Keratinocyte (primary cell): ENCODE measurements around the gene TMEM119. TPM values are rescaled to one million over a fixed set of nuclear protein-coding genes. Genes with fewer than 3 reads are reported as not detected.

Source experiments
- DNase-seq: peaks from one replicate; pipeline ENCODE4 v3.0.0-alpha.2; 2011; ENCODE audit warnings: low read depth, missing footprints, low spot score
- FAIRE-seq: peaks from 2 replicates; lab custom pipeline; 2011; peaks lifted over from hg19 to GRCh38; lab: Jason Lieb, UNC
- H2AFZ ChIP-seq: 2 replicates; pipeline ENCODE4 v1.6.0; 2012; ENCODE audit warnings: low read length, control low read depth, inconsistent platforms; ENCODE audit not compliant: control insufficient read depth
- H3K27ac ChIP-seq: 2 replicates; pipeline ENCODE4 v1.5.1; 2011; ENCODE audit warnings: low read length; ENCODE audit not compliant: control insufficient read depth, insufficient read depth
- H3K27me3 ChIP-seq: 3 replicates; pipeline ENCODE4 v1.6.0; 2011; ENCODE audit warnings: low read length; ENCODE audit not compliant: control insufficient read depth, insufficient read depth; ENCODE audit errors: extremely low read depth
- H3K36me3 ChIP-seq, 2 experiments: 2 replicates in 1 of 2; 3 replicates in 1 of 2; pipeline ENCODE4 v1.5.1; 2011; ENCODE audit warnings: low read length in 2 of 2, mild to moderate bottlenecking in 1 of 2; ENCODE audit not compliant: control insufficient read depth in 2 of 2, insufficient read depth in 2 of 2; ENCODE audit errors: extremely low read depth in 1 of 2
- H3K4me1 ChIP-seq: 3 replicates; pipeline ENCODE4 v1.5.1; 2011; ENCODE audit warnings: low read length; ENCODE audit not compliant: control insufficient read depth, insufficient read depth; ENCODE audit errors: extremely low read depth
- H3K4me2 ChIP-seq: 3 replicates; pipeline ENCODE4 v1.6.0; 2011; ENCODE audit warnings: low read depth, low read length; ENCODE audit not compliant: control insufficient read depth, insufficient read depth; ENCODE audit errors: extremely low read depth
- H3K4me3 ChIP-seq, 3 experiments: fragments of 200-600 bp in 1 of 3; sonication (generic) in 1 of 3; 2 replicates in 2 of 3; 3 replicates in 1 of 3; pipeline ENCODE4 v1.5.1; 2011 to 2016; ENCODE audit warnings: low read length in 3 of 3, mild to moderate bottlenecking in 3 of 3, control low read depth in 2 of 3, inconsistent platforms in 1 of 3, low read depth in 1 of 3, mixed read lengths in 1 of 3, mixed run types in 1 of 3, moderate library complexity in 1 of 3; ENCODE audit not compliant: control insufficient read depth in 2 of 3, insufficient read depth in 2 of 3; ENCODE audit errors: extremely low read depth in 1 of 3
- H3K79me2 ChIP-seq: 2 replicates; pipeline ENCODE4 v1.6.0; 2012; ENCODE audit warnings: low read length; ENCODE audit not compliant: control insufficient read depth, insufficient read depth
- H3K9ac ChIP-seq: 3 replicates; pipeline ENCODE4 v1.6.0; 2011; ENCODE audit warnings: low read length; ENCODE audit not compliant: control insufficient read depth, insufficient read depth; ENCODE audit errors: extremely low read depth
- H3K9me1 ChIP-seq: 3 replicates; pipeline ENCODE4 v1.6.0; 2011; ENCODE audit warnings: low read length; ENCODE audit not compliant: control insufficient read depth, insufficient read depth; ENCODE audit errors: extremely low read depth
- H3K9me3 ChIP-seq: 2 replicates; pipeline ENCODE4 v1.5.1; 2012; ENCODE audit warnings: low read depth, low read length; ENCODE audit not compliant: control insufficient read depth
- H4K20me1 ChIP-seq: 3 replicates; pipeline ENCODE4 v1.6.0; 2011; ENCODE audit warnings: low read length; ENCODE audit not compliant: control insufficient read depth, insufficient read depth; ENCODE audit errors: extremely low read depth
- EZH2 ChIP-seq: IDR thresholded peaks from one replicate; pipeline ENCODE4 v1.6.1; 2012; ENCODE audit warnings: inconsistent platforms, mild to moderate bottlenecking, low read length, moderate library complexity
- dilution Hi-C: fragments of 300-500 bp; cut with MboI; formaldehyde crosslinking; loops from one replicate; pipeline ENCODE4 v1.7.0; 2020; ENCODE audit warnings: low sequenced_read_pairs; ENCODE audit not compliant: extremely low pct_ligation_motif_present
- polyA plus RNA-seq, 5 experiments: library from polyadenylated mRNA; depleted of rRNA in 3 of 5; stranded (reverse) in 3 of 5; stranded (forward) in 1 of 5; unstranded in 1 of 5; fragments of >200 nt; gene quantifications; 1 replicate in 1 of 5; 2 replicates in 3 of 5; 3 replicates in 1 of 5; pipeline versions ENCODE4 v1.2.1 to v1.2.3, GENCODE V29; 2011 to 2012; ENCODE audit warnings: missing spikeins in 2 of 5, low read depth in 1 of 5, low replicate concordance in 1 of 5
- TF ChIP-seq, protein P1 (sequence below), 3 experiments: IDR thresholded peaks in 1 of 3; conservative IDR thresholded peaks in 1 of 3; optimal IDR thresholded peaks in 1 of 3; 2 replicates in 2 of 3; 3 replicates in 1 of 3; pipeline versions ENCODE3 to v1.5.1; 2011; ENCODE audit warnings: low read length in 3 of 3, mild to moderate bottlenecking in 3 of 3, moderate library complexity in 2 of 3, control low read depth in 1 of 3, inconsistent platforms in 1 of 3; ENCODE audit not compliant: insufficient read depth in 2 of 3; ENCODE audit errors: extremely low read depth in 1 of 3

TMEM119 gene
- polyA plus RNA-seq, 1 donor (not counting 4 experiments of a cell fraction or from before 2014, with no cell fraction given) = not detected

DNA sequence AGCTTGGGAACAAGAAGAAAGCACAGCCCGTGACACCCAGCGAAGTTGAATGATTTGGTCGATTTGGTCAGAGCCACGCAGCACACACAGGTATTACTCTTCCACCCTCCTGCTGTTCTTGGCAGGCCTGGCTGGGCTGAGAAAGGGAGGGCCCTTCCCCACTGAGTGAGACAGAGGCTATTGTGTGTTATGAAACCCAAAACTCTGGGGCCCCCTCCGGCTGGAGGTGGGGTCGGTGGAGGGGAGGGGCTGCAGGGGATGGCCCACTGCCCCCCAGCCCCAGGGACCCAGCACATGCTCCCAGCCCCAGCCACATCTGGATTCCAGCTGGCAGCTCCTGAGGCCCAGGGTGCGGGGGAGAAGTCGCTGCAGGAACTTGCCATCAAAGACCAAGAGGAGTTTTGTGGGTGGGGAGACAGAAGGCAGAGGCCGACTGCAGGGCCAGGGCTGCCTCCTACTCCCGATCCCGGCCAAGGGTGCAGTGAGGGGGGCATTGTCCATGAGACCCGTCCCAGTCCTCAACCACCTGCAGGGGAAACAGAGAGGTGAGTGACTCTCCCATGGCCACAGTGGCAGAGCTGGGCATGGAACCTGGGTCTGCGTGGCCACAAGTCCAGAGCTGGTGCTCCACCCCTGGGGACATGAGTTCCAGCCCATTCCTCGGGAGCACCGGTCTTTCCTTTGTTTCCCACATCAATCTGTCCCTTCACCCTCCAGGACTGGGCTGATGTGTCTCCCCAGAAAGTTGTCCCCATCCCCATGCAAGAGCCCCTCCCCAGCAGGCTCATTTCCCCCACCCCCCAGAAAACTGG, 8.7 kb downstream of the TMEM119 start:
- H3K79me2 ChIP-seq = no peaks in the 10 kb centered on the region
- no peaks in the 10 kb centered on the region for H3K36me3 ChIP-seq
- H3K4me2 ChIP-seq = no peak overlapping the region
- dilution Hi-C loops = no loop called here
- H2AFZ ChIP-seq = no peak overlapping the region
- no peak overlapping the region for H3K9ac ChIP-seq
- no peak overlapping the region for H3K4me3 ChIP-seq
- no peak for DNase-seq
- FAIRE-seq = no peak
- no peak for TF ChIP-seq EZH2
- TF ChIP-seq, protein P1, sequence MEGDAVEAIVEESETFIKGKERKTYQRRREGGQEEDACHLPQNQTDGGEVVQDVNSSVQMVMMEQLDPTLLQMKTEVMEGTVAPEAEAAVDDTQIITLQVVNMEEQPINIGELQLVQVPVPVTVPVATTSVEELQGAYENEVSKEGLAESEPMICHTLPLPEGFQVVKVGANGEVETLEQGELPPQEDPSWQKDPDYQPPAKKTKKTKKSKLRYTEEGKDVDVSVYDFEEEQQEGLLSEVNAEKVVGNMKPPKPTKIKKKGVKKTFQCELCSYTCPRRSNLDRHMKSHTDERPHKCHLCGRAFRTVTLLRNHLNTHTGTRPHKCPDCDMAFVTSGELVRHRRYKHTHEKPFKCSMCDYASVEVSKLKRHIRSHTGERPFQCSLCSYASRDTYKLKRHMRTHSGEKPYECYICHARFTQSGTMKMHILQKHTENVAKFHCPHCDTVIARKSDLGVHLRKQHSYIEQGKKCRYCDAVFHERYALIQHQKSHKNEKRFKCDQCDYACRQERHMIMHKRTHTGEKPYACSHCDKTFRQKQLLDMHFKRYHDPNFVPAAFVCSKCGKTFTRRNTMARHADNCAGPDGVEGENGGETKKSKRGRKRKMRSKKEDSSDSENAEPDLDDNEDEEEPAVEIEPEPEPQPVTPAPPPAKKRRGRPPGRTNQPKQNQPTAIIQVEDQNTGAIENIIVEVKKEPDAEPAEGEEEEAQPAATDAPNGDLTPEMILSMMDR (optimal IDR thresholded peaks at IDR 0.05 in 1 of 3, IDR thresholded peaks at IDR 0.05 in 1 of 3, conservative IDR thresholded peaks at IDR 0.05 in 1 of 3; ENCODE audit: extremely low read depth in 1 of 3, insufficient read depth in 2 of 3, low read length in 3 of 3) = no peak
- H3K9me1 ChIP-seq = no peaks in the 10 kb centered on the region
- peaks cover 17% of the 10 kb centered on the region for H3K27me3 ChIP-seq
- H3K4me1 ChIP-seq = no peaks in the 10 kb centered on the region
- no peak overlapping the region for H3K27ac ChIP-seq
- H3K9me3 ChIP-seq = no peaks in the 10 kb centered on the region
- H4K20me1 ChIP-seq = no peaks in the 10 kb centered on the region

DNA sequence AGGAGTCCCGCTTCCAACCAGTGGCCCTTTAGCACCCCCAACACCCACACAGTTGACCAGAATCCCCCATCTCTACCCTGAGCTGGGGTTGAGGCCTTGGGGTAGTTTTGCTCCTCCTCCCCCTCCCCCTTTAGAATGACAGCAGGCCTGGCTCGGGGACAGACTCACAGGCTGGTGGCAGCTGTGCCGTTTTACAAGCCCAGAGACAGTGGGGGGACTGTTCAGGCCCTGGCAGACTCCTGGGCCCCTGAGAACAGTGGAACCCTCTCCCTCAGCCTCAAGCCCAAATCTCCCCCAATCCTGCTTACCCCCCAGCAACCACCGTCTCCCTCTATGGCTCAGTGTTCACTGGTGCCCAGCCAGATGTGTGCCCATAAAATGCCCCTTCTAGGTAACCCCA, 10.1 kb downstream of the TMEM119 start:
- FAIRE-seq (no peak), DNase-seq (no peak)
- Histone ChIP-seq H3K4me2 (no peak overlapping the region), H3K9me3 (no peaks in the 10 kb centered on the region), H3K36me3 (no peaks in the 10 kb centered on the region), H3K27ac (no peak overlapping the region), H3K27me3 (peaks cover 22% of the 10 kb centered on the region), H3K9ac (no peak overlapping the region), H3K4me1 (no peaks in the 10 kb centered on the region), H3K9me1 (no peaks in the 10 kb centered on the region), H4K20me1 (no peaks in the 10 kb centered on the region), H3K79me2 (no peaks in the 10 kb centered on the region), H3K4me3 (no peak overlapping the region), H2AFZ (no peak overlapping the region)
- dilution Hi-C loops = no loop called here
- TF ChIP-seq EZH2 = no peak
